CD4-positive, alpha-beta T cell treated with Interleukin-10 for 1 hour (primary cell): ENCODE results near the gene ZBTB20.

ENCODE experiments used
- DNase-seq: peaks from one replicate; pipeline ENCODE4 v3.0.0-alpha.2; 2020

Gene ZBTB20

DNA sequence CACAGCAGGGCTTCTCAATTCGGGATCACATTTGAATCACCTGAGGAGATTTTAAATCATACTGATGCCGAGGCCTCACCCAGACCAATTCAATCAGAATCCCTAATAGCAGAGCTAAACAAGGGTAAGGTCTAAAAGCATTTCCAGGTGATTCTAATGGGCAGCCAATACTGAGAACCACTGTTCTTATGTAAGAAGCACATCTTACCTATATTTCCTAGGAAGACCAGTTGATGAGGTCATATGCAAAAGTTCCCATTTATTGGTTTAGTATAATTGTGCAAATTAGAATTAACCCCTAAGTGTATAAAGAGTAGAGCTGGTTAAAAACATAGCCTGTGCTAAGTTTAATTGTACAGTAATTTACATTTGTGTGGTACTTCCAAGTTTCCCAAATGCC lies 851.1 kb downstream of the ZBTB20 start:
- DNase-seq: no peak

DNA sequence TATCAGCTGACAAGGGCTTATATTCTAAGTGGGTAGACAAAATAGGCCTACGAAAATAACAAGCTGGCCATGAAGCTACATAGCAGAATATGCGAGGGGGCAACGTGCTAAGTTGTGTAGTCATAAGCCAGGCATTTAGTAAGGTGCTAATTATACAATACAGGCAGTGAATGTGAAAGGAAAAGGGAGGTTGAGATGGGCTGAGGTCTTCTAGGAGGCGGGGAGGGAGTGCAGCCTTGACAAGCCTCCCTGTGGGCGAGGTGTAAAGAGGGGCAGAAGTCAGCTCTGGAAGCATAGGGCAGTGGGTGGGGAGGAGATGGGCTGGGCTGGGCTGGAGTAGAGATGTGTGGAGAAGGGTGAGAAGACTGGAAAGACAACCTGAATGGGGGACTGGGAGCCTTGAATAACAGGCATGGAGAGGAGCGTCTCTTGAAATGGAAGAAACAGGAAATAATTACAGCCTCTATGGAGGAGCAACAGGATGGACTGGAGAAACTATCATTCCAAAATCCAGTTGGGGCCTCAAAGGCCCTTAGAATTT lies 852.1 kb downstream of the ZBTB20 start:
- peak; percentile 58 for DNase-seq

DNA sequence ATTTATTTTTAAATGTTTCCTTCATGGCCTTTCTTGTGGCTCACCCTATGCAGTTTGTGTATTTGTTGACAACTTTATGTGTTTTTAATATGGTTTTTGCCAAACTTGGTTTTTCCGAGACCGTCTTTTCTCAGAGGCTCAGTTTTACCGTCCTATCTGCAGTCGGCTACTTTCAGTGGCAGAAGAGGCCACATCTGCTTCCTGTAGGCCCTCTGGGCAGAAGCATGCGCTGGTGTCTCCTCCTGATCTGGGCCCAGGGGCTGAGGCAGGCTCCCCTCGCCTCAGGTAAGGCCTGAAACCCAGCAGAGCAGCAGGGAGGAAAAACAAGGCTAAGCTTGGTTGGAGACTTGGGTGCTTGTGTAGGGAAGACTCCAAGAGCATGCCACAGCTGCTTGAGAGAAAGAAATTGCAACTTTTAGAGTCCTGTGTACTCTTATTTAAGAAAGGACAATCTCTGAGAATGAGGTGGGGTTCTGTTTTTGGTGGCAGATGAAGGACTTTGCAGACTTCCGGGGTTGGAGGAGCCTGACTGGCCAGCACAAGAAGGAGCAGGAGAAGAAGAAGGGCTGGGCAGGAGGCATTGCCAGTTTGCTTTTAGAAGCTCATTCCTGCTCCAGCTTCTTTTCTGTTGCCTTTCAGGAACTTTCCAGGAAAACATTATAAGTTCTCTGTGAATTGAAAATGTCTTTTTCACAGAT lies 853.1 kb downstream of the ZBTB20 start, which contains the start of gene TIGIT:
TIGIT (plus strand) TSS at position 191 of the 698 bp plus-strand sequence; CDS start at position 225, 34 bp downstream.
- DNase-seq: no peak

DNA sequence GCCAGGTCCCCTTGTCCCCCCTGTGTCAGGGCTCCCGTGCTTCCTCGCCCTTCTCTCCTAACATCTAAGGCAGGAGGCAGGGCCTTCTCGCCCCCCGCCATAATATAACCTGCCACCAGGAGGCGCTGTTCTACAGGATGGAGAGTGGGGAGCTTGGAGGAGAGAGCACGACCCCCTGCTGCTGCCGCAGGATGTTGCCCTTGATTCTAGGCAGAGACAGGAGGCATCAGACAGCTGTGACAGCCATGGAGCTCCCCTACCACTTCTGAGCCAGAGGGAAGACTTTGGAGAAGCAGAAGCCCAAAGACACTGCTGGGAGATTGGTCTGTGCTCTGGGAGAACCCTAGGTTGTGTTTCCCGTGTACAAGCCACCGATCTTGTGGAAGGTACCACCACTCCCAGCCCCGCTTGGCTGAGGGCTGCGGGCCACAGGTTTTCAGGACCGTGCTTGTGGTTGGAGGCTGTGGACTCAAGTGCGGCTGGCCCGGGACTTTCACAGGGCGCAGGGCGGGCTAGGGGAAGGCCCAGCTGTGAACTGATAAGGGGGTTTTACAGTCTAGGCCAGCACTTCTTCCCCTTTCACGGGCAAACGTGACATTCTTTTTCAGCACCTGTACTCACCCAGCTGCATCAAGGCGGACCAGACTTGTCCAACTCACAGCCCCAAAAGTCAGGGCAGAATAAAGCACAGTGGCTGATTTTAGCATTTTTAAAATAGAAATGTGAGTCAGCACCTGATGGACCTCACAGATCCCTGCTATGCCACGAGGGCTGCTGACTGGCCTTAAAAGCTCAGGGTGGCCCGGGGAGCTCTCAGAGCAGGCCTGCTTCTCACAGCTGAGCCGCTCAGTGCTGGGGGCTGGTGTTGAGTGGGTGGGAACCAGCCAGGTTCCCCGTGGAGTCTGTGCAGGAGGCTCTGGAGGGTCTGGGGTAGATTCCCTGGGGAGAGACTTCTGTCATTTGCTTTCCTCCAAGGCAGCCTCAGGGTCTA lies 855.9 kb downstream of the ZBTB20 start:
- DNase-seq: peak; percentile 93

DNA sequence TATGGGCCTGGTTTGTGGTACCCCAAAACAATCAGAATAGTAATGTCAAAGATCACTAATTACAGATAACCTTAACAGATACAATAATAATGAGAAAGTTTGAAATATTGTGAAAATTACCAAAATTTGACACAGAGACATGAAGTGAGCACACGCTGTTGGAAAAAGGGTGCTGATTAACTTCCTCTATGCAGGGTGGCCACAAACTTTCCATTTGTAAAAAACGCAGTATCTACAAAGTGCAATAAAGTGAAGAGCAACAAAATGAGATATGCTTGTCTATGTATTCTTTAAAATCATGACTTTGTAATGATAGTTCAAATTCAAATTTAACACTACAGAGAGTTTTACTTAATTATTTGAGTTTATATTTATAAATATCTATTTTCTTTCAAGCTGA lies 860.8 kb downstream of the ZBTB20 start:
- DNase-seq: peak; percentile 41

DNA sequence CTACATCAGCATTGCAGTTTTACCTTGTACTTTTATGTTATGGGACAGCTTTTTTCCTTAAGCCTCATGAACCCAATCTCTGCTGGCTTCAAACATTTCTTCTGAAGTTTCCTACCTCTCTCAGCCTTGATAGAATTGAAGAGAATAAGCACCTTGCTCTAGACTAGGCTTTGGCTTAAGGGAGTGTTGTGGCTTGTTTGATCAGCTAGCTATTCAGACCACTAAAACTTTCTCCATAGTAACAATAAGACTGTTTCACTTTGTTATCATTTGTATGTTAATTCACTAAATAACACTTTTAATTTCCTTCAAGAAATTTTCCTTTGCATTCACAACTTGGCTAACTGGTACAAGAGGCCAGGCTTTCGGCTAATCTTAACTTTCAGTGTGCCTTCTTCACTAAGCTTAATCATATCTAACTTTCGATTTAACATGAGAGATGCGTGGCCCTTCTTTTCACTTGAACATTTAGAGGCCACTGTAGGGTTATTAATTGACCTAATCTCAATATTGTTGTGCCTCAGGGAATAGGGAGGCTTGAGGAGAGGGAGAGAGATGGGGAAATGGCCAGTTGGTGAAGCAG lies 861.3 kb downstream of the ZBTB20 start:
- peak; percentile 57 for DNase-seq

DNA sequence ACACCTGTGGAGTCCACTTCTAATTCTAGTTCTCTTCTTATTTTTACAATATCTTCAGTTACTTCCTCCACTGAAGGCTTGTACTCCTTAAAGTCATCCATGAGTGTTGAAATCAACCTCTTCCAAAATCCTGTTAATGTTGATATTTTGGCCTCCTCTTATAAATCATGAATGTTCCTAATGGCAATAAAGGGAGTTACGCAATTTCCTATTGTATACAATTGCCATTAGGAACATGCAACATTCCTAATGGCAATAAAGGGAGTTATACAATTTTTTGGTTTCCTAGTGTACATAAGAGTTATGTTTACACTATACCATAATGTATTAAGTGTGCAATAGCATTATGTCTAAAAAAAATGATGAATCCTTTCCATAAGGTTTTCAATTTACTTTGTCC lies 862.4 kb downstream of the ZBTB20 start:
- no peak for DNase-seq
